RWPE2 (cell line): ENCODE data around the gene DBNL.
"Not testable (repeated sequence)": the region's sequence is repeated elsewhere in the genome, so short reads cannot be mapped to it uniquely, and the experiment has no call there.

Source experiments
- ATAC-seq: fragments of 200-7000 bp; cut with Tn5 transposase; 3 replicates; pipeline ENCODE4 v1.9.1; 2021; ENCODE audit warnings: low read depth
- DNase-seq: peaks from one replicate; pipeline ENCODE4 v3.0.0-alpha.2; 2020; ENCODE audit warnings: low spot score
- H3K27ac ChIP-seq: fragments of 450-650 bp; 2 replicates; pipeline ENCODE4 v1.5.1; 2017; ENCODE audit warnings: mild to moderate bottlenecking; ENCODE audit not compliant: poor library complexity, severe bottlenecking
- H3K27me3 ChIP-seq: fragments of 250-450 bp; sonication (Bioruptor Pico); 2 replicates; pipeline ENCODE4 v1.5.1; 2021; ENCODE audit warnings: mild to moderate bottlenecking, moderate library complexity; ENCODE audit not compliant: insufficient read depth, poor library complexity, severe bottlenecking
- H3K36me3 ChIP-seq: fragments of 250-450 bp; sonication (Bioruptor Pico); 2 replicates; pipeline ENCODE4 v1.5.1; 2020; ENCODE audit warnings: low read depth, mild to moderate bottlenecking, moderate library complexity
- H3K4me1 ChIP-seq: fragments of 250-450 bp; sonication (Bioruptor Pico); 2 replicates; pipeline ENCODE4 v1.5.1; 2021; ENCODE audit warnings: mild to moderate bottlenecking, moderate library complexity; ENCODE audit not compliant: insufficient read depth, poor library complexity, severe bottlenecking
- H3K4me3 ChIP-seq: fragments of 250-450 bp; sonication (Bioruptor Pico); 2 replicates; pipeline ENCODE4 v1.5.1; 2021; ENCODE audit warnings: mild to moderate bottlenecking, moderate library complexity; ENCODE audit not compliant: severe bottlenecking
- H3K9me3 ChIP-seq: fragments of 250-450 bp; sonication (Bioruptor Pico); 2 replicates; pipeline ENCODE4 v1.5.1; 2021; ENCODE audit warnings: mild to moderate bottlenecking, moderate library complexity; ENCODE audit not compliant: severe bottlenecking

The DBNL gene

GRCh38 chr7:44030029-44030428 lies 14.5 kb upstream of the DBNL start:
- H3K36me3 ChIP-seq, H3K27me3 ChIP-seq, H3K9me3 ChIP-seq, DNase-seq, H3K4me1 ChIP-seq, H3K4me3 ChIP-seq, H3K27ac ChIP-seq: not testable (repeated sequence)
- ATAC-seq, result peak; percentile 60

- not testable (repeated sequence) for H3K4me1 ChIP-seq, ATAC-seq, H3K27ac ChIP-seq
Measured at GRCh38 chr7:44031319-44031718, 13.2 kb upstream of the DBNL start.

GRCh38 chr7:44032031-44032430 lies 12.5 kb upstream of the DBNL start:
- H3K4me3 ChIP-seq, H3K27ac ChIP-seq, DNase-seq, H3K4me1 ChIP-seq, H3K27me3 ChIP-seq, H3K36me3 ChIP-seq, H3K9me3 ChIP-seq, ATAC-seq: not testable (repeated sequence)

More at GRCh38 chr7:44031319-44031718, 13.2 kb upstream of the DBNL start:
- not testable (repeated sequence) for H3K36me3 ChIP-seq, H3K27me3 ChIP-seq, H3K9me3 ChIP-seq, H3K4me3 ChIP-seq, DNase-seq

- H3K4me3 ChIP-seq, DNase-seq, H3K4me1 ChIP-seq, ATAC-seq, H3K27me3 ChIP-seq, H3K9me3 ChIP-seq, H3K36me3 ChIP-seq, H3K27ac ChIP-seq: not testable (repeated sequence)
Measured at GRCh38 chr7:44033971-44034844, 10.3 kb upstream of the DBNL start.

GRCh38 chr7:44036364-44036763 lies 8.1 kb upstream of the DBNL start:
- ATAC-seq, result peak; percentile 69
- H3K9me3 ChIP-seq, DNase-seq, H3K4me3 ChIP-seq, H3K27ac ChIP-seq, H3K36me3 ChIP-seq, H3K4me1 ChIP-seq, H3K27me3 ChIP-seq: not testable (repeated sequence)

GRCh38 chr7:44037951-44038350 lies 6.6 kb upstream of the DBNL start:
- H3K9me3 ChIP-seq, H3K36me3 ChIP-seq, H3K4me3 ChIP-seq, H3K27me3 ChIP-seq, ATAC-seq, DNase-seq, H3K27ac ChIP-seq, H3K4me1 ChIP-seq: not testable (repeated sequence)

GRCh38 chr7:44038553-44038952 lies 5.9 kb upstream of the DBNL start:
- H3K27me3 ChIP-seq, H3K4me1 ChIP-seq, H3K4me3 ChIP-seq, H3K27ac ChIP-seq, H3K9me3 ChIP-seq, DNase-seq, H3K36me3 ChIP-seq, ATAC-seq: not testable (repeated sequence)

GRCh38 chr7:44038961-44039558 lies 5.4 kb upstream of the DBNL start:
- H3K27me3 ChIP-seq, H3K4me1 ChIP-seq, H3K36me3 ChIP-seq, H3K9me3 ChIP-seq, H3K27ac ChIP-seq: not testable (repeated sequence)
- H3K4me3 ChIP-seq, result peak overlapping the region; percentile 16
- peak; percentile 92 for DNase-seq
- ATAC-seq, result peak; percentile 73

- not testable (repeated sequence) for H3K36me3 ChIP-seq, H3K9me3 ChIP-seq, H3K4me1 ChIP-seq, ATAC-seq, DNase-seq, H3K27me3 ChIP-seq, H3K4me3 ChIP-seq, H3K27ac ChIP-seq
Measured at GRCh38 chr7:44039800-44040492, 4.6 kb upstream of the DBNL start.

GRCh38 chr7:44040493-44040891 lies 4.0 kb upstream of the DBNL start:
- not testable (repeated sequence) for H3K4me1 ChIP-seq, H3K27ac ChIP-seq, H3K4me3 ChIP-seq, H3K9me3 ChIP-seq, H3K36me3 ChIP-seq, H3K27me3 ChIP-seq, DNase-seq
- ATAC-seq, result peak; percentile 4; the same call in 1 of the 3 replicates
